OCI-LY3 (cell line): ENCODE results near the gene SLCO4A1.

Experiments used
- EZH2phosphoT487 ChIP-seq: fragments of 200-600 bp; shearing (Covaris generic); IDR thresholded peaks from 2 replicates; pipeline ENCODE4 v1.6.1; 2018; ENCODE audit warnings: antibody characterized with exemption, mixed run types, low read depth
- TF ChIP-seq, protein P1 (sequence below): fragments of 200-600, 300-600 bp; sonication (generic); IDR thresholded peaks from 2 replicates; pipeline ENCODE4 v1.5.1; 2014; ENCODE audit warnings: antibody characterized with exemption, low read length, low read depth

DNA sequence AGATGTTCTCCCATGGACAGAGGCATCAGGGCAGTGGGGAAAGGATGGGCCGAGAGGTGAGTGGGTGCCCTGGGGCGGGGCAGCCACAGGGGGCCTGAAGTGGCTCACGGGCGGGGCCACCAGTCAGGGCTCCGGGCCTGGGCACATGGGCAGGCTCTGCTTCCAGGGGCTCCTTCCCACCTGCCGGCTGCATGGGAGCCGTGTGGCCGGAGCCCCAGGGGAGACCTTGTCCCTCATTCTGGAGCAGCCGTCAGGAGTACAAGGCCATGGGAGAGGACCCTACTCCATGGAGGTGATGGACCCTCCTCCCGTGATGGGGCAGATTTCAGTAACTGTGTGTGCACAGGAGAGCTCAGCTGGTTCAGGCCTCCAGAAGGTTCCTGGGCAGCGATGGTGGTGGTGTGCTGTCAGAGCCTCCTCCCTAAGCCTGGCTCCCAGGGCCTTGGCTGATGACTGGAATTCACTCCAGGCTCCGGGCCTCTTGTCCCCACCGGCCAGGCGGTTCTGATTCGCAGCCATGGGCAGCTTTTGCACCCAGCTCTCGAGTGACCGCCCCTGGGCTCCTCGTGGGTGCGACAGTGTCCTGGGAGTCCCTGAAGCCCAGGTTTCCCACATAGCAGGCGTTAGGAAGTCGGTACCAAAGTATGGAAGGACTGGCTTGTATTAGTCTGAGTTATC is 6.2 kb downstream of the SLCO4A1 start:
- TF ChIP-seq, protein P1, sequence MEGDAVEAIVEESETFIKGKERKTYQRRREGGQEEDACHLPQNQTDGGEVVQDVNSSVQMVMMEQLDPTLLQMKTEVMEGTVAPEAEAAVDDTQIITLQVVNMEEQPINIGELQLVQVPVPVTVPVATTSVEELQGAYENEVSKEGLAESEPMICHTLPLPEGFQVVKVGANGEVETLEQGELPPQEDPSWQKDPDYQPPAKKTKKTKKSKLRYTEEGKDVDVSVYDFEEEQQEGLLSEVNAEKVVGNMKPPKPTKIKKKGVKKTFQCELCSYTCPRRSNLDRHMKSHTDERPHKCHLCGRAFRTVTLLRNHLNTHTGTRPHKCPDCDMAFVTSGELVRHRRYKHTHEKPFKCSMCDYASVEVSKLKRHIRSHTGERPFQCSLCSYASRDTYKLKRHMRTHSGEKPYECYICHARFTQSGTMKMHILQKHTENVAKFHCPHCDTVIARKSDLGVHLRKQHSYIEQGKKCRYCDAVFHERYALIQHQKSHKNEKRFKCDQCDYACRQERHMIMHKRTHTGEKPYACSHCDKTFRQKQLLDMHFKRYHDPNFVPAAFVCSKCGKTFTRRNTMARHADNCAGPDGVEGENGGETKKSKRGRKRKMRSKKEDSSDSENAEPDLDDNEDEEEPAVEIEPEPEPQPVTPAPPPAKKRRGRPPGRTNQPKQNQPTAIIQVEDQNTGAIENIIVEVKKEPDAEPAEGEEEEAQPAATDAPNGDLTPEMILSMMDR = no peak
- no peak for TF ChIP-seq EZH2phosphoT487
